NCI-H82 treated with DMSO at 0.1 percent for 48 hours (cell line): ENCODE measurements around the gene CRIP1.
A peak's percentile ranks its signal among the peaks of the same experiment; 100 is the strongest.

ENCODE experiments used
- DNase-seq: peaks from one replicate; lab custom pipeline; 2025; ENCODE audit not compliant: unreplicated experiment; lab: John Stamatoyannopoulos, UW

Gene CRIP1, protein sequence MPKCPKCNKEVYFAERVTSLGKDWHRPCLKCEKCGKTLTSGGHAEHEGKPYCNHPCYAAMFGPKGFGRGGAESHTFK

DNA sequence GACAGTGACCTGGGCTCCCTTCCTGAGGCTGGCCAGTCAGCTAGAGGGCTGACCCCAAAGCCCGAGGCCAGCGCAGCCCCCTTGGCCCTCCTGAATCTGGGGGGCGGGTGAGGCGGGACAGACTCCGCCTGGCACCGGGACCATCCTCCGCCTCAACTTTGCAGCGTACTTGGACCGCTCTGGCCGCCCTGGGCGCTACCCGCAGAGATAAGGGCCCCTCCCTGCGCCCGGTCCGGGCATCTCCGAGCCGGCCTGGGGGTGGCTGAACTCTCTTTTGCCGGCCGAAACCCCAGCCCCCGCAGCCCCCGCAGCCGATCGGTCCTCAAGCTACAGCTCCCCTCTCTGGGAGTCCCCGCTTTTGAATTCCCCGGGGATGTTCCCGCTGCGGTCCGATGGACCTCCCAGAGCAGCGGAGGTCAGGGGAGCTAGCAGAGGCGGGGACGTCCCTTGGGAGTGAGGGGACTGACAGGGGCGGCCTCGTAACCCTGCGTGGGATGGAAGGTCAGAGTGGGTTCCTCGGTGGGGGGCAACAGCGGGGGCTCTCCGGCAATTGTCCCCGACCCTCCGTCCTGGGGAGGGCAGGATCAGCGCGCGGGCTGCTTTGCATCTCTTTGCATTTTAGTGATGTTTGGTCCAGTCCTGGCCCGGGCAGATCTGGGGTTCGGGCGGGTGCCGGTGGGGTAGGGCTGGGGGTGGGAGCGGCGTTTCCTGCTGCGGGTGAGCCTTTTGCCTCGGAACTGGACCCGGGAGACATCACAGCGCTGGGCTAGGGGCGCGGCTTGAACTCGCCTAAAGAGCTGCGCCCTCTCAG, at the start of gene CRIP1:
CRIP1 (plus strand) TSS at position 724 of the 811 bp plus-strand sequence. CDS start 374 bp downstream, outside the sequence.
- DNase-seq: no peak

DNA sequence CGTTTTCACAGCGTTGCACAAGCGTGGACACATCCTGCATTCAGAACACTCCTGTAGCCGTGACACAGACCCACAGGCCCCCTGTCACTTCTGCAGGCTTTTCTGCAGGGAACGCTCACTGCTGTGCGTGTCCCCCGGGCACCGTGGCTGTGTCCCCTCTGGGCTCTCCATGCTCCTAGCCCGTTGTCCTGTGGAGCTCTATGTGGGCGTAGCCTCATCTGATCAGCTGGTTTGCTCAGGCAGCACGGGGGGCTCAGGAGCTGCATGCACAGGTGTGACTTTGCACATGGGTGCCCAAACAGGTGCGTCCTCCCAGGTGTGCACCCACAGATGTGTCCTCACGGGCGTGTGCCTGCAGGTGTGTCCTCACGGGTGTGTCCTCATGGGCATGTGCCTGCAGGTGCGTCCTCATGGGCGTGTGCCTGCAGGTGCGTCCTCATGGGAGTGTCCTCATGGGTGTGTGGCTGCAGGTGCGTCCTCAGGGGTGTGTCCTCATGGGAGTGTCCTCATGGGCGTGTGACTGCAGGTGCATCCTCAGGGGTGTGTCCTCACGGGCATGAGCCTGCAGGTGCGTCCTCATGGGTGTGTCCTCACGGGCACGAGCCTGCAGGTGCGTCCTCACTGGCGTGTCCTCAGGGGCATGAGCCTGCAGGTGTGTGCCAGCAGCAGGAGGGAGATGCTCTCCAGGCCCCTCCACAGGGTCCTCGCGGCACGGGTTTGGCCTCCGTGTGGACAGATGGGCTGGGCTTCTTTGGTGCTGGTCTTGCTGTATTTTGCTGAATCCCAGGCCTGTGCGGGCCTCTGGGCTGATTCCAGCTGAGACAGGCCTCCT, 49.6 kb upstream of the CRIP1 start:
- DNase-seq: no peak

DNA sequence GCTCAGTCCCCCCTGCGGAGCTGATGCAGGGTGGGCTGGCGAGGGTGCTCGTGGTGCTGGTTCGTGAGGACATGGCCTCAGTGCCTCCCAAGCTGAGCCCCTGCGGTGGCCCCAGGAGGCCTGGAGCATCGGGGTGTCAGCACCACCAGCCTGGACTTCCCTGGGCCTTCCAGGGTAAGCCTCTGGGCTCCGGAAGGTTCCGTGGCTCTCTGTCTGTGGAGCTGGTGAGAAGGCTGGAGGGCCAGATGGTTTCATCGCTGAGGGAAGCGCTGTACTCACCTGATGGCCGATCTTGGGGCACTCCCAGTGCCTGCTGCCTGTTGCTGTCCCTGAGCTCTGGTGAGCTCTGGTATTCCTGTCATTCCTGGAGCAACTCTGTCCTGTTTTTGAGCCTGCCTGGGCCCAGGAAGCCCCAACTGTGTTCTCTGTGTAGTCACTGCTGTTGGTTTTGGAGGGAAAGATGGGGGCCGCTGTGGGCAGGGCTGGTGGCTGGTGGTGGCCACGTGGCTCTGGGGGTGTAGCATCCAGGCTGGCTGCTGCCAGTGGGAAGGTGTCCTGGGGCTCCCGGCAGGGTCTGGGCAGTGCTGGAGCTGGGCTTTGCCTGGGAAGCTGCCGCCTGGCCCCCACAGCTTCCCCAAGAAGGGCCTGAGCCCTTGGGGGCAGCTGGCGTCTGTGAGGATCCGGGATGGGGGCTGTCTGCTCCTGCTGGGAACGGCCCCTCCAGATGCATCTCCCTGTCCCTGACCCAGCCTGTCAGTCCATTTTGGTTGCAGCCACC, 48.8 kb upstream of the CRIP1 start:
- DNase-seq: no peak

DNA sequence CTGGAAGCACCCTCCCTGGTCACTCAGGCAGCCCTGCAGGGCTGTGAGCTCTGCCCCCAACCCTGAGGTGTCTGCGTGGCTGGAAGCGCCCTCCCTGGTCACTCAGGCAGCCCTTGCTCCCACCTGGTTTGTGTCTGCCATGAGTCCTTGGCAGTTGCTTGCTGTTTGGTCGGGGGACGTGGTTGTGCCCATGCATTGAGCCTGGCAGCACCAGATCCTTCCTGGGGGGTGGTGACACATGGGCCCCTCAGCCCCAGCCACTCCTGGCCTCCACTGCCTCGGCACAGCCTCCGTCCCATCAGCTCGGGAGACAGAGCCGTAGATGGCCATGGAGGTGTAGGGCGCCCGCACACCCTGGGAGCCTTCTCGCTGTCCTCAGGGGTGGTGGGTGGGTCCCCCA, 47.5 kb upstream of the CRIP1 start:
- DNase-seq: no peak

DNA sequence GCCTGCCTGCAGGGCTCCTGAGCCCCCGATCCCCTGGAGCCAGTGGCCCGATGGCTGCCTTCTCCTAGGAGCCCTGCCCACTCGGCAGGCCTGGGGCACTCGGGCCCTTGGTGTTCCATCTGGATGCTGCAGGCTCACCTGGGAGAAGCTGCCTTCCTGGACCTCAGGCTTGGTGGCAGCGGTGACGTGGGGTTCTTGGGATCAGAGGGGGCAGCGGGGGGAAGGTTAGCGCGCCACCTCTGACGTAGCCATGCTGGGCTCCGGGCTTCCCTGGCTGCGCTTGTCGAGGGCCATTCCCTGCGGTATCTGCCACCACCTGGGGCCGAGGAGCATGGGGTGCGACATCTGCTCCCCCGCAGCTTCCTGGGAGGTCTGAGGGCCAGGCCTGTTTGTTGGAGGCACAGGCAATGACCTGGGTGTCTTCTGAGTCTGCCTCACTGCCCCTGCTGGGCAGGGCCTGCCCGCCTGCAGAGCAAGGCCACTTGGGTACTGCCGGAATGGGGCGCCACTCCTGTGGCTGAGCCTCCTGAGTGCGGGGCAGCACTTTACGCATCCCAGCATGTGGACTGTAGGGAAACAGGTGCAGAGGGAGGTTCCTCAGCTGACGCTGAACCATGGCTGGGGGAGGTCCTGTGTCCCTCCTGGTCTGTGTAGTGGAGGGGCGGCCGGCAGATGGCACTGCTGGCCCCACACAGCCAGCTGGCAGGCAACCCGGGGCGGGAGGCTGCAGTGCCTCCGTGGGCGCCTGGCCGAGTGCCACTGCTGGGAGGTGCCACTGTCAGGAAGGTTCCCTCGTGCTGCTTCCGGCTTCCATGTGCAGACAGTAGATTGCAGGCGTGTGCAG, 46.8 kb upstream of the CRIP1 start:
- no peak for DNase-seq

DNA sequence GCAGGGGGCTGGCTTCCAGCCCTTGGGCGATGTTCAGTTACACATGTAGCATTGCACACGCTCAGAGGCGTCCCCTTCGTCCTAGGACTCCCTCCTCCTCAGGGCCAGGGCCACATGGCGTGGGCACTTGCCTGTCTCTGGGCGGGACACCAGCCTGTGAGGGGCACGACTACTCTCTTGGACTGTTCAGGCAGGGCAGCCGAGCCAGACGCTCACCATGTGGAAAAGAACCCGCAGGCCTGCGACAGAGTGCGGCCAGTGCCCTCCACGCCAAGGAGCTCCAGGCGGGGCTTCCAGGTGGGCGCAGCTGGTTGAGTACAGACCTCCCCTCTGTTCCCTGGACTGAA, 46.2 kb upstream of the CRIP1 start:
- no peak for DNase-seq

DNA sequence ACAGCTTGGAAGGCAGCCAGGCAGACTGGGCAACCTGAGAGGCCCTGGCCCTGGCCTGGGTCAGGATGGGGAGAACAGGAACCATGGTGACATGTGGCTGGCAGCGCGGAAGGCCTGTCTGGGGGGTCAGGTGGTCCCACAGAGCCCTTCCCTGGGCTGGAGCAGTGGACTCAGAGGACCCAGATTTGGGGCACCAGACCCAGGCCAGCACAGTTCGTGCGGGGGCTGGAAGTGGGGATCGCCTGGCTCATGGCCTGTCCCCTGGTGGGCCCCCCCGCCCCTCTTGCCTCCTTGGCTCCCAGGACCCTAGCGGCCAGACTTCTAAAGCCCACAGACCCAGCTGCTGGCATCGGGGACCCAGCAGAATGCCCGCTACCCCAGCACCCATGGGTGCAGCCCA, 45.7 kb upstream of the CRIP1 start:
- DNase-seq: no peak

DNA sequence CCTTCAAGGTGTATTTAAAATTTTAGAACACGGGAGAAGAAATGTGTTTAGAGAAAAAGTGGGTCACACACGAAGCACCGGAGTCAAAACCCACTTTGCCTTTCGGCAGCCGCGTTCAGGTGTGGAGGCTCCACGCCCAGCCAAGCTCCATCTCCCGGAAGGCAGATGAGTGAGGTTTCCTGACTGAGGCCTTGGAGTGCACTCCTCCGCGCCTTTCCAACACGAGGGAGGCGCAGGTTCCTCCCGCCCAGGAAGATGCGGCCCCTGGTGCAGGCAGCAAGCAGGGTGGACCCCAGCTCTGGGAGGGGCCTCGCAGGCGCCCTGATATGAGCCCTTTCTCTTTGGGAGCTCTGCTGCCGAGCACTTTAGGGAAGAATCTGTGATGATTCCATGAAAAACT, 44.6 kb upstream of the CRIP1 start:
- no peak for DNase-seq

DNA sequence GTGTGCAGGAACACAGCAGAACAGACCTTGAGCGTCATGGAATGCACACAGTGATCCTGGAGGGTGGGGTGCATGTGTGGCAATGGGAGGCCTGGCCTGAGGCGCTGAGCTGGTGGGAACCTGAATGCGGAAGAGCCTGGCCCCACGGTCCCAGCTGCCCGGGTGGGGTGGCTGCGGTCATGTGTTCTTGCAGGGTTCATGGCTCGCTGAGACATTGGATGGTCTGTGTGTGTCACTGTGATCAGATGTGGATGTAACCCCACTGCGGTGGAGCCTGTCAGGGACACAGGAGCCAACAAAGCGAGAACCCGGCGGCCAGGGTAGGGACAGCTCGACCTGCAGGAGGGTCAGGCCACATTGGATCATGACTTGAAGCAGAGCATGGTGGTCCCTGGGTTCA, 43.9 kb upstream of the CRIP1 start:
- no peak for DNase-seq

DNA sequence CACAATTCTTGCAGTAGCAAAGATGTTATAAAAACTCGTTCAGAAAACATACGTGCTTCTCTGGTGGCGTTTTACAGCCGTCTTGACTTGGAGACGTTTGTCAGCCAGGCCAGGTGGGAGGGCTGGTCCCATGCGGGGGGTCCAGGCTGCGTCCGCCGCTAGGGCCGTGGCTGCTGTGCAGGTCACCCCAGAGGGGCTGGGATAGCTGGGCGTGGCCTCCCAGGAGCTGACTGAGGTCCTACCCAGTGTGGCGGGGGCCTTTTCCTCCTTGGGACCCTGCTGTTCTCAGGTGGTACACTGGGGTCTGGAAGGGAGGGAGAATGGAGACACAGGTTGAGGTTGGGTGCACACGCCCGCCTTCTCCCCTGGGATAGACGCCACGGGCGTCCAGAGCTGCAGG, 41.8 kb upstream of the CRIP1 start:
- no peak for DNase-seq

DNA sequence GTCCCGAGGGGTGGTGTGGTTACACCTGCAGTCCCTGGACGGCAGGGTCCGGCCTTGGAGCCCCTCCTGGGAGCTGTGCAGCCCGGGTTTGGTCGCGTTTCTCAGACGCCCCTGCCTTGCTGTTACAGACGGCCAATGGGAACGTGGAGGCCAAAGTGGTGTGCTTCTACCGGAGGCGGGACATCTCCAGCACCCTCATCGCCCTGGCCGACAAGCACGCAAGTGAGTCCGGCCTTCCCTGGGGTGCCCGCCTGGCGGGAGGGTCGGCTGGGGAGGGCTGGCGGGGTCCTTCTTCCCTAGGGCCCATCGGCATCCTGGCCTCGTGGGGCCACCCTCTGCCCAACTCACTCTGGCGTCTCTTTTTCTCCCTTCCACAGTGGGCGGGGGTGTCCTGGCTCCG, 41.4 kb upstream of the CRIP1 start:
- no peak for DNase-seq

DNA sequence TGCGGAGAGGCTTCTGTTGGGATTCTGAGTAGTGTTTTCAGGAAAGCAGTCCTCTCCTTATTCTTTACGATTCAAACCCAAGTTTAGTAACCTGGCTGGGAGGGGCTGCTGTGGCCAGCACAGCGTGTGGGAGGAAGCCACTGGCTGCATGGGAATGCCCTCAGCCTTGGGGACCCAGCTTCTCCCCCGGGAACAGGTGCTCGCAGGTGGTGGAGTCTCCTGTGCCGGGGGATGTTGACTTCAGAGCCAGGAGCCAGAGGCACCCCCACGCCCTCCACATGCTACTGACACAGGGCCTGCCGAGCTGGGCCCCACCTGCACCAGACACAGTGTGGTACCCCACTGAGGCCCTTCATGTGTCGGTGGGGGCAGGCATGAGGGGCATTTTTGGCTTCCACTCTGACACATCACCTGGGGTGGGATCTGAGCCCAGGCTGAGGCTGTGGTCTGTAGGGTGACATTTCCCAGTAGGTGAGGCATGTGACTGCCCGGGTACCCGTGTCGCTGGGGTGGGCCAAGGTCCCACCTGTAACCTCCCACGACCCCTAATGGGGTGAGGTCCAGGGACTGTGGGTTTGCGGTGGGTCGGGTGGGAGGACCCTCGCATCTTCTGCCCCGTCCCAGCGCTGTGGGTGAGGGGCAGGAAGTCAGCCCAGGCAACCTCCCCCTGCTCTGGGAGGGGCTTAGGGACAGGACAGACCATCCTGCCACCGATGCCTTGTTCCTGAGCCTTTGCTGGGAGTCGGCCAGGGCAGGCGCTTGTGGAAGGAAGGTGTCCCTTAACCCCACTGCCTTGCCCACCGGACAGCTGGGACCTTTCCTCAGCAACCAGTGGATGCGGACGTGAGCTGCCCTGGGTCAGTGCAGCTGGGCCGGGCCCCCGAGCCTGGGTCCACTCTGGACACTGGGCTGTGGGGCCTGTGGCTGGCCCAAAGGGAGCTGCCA, 40.5 kb upstream of the CRIP1 start:
- DNase-seq: no peak

DNA sequence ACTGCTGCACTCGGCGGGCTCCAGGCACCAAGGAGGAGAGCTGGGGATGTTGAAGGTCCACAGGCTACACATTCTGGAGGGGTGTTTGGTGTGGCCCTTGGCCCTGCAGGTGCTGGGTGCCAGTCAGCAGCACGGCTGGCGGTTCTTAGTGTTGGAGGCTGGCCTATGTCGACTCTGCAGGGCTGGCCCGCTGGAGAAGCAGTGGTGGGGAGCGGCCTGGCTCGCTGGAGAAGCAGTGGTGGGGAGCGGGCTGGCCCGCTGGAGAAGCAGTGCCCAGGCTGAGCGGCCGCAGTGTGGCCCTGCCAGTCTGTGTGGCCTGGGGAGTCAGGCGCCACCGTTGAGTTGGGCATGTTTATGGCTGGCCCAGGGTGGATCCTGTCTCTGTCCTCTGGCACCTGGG, 39.7 kb upstream of the CRIP1 start:
- DNase-seq: no peak

DNA sequence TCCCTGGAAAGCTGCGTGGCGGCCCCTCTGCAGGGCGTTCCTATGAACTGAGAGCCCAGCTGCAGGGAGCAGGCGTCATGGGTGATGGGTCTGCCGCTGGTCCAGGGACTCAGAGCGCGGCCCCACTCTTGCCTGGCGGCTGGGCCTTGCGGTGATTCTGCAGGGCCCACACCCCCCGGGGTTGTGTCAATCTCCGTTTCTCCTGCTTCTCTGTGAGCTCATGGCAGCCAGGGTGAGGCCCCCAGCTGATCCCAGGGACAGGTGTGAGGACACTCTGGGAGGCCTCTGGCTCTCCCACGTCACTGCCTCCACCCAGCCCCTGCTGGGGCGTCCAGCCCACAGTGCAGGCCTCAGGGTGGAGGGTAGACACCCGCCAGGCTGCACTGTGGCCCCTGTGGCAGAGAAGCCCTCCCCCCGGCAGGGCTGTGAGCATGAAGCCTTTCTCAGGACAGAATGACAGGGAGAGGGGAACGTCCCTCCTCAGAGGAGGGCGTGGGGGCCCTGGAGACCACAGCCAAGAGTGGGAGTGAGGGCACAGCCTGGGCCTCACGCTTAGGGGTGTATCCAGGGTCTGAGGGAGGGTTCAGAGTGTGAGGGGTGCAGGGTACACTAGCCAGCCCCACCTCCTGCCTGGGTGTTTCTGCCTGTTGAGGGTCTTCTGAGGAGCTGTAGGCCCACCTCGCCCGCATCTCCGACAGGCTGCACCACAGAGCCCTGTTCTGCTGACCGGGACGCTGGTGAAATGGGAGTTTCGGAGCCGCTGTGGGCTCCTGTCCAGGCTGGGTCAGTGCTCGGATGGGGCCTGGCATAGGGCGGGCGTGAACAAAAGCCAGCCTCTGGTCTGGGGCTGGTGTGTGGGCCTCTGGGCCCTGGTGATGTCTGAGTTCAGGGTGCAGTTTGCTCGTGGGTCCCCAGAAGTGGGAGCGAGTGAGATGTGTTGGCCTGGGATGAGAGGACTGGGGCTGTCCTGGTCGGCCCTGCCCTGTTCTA, 38.7 kb upstream of the CRIP1 start:
- DNase-seq: no peak

DNA sequence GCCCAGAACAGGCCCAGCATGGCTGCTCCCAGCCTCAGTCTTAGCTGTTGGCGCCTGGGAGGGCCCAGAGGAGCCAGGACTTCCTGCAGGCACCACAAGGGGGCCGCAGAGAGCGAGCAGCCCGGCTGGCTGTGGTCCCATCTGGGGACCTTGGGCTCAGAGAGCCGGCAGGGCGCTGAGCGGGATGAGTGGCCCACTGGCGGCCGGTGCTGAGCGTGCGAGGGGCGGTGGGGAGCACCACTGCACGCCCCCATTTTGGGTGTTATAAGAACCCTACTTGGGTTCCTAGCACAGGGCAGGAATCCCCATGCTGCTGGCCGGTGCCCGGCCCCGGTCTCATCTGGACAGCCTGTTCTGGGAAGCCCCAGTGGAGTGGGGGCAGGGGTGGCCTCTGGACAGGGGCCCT, 38.0 kb upstream of the CRIP1 start:
- DNase-seq: peak; percentile 3

DNA sequence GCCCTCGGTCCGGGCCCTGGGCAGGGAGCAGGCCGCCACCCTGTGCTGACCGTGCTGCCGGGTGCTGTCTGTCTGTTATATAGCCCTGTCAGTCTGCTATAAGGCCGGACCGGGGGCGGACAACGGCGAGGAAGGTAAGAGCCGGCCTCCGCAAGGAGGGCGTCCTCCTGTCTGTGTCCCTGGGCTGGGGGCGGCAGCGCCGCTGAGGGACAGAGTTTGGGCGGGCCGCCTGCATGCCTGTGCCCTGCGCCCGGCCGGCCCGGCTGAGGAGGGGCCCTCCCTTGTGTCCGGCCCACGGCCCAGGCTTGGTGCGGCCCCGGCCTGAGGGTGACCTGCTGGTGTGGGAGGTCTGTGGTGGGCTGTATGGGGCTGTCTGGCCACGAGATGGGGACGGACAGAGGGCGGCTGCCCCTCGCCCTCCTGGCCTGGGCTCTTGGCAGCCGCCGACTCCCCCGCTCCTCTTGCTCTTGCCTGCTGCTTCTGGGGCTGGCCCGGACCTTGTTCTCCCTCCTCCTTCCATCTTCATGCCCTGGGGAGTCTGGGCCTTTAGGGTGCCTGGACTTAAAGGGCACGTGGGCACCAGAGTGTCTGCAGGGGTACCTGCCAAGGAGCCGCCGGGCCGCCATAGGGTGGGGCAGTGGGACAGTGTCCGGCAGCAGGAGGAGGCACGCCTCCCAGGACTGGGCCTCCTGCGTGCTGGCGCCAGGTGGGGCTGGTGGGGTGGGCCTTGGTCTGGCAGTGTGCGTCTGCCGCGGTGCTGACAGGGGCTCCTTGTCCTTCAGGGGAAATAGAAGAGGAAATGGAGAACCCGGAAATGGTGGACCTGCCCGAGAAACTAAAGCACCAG, 37.2 kb upstream of the CRIP1 start:
- no peak for DNase-seq

DNA sequence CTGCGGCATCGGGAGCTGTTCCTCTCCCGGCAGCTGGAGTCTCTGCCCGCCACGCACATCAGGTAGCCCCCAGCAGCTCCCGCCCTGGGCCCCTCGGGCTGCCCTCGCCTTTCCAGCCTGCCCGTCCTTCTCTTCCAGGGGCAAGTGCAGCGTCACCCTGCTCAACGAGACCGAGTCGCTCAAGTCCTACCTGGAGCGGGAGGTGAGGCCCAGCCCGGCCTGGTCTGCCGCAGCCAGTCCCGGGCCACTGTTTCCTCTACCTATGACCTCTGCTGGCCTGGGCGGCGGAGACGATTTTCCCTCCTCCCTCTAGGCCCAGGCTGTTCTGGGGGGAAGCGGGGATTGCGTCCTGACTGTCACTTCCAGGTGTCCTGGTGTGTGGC, 36.6 kb upstream of the CRIP1 start:
- no peak for DNase-seq
